ENCODE results near the gene MRPS15.

The MRPS15 gene

GRCh38 chr1:36446746-36447145, 17.4 kb downstream of the MRPS15 start:
- H3K4me1 ChIP-seq (ENCODE audit: control extremely low read depth in 1 of 4, control insufficient read depth in 4 of 4, insufficient read depth in 4 of 4, low read length in 3 of 4): peaks cover 0 to 38% (median 24%) of the 10 kb centered on the region in 4 experiments
- peak in 2 of 3 donors; percentile 11 to 14 for DNase-seq
- CTCF ChIA-PET: interaction anchor here (0.8 to 2.0 kb wide), 5 partner anchors 12 to 69 kb away, joined by 3 to 8 read pairs (median 6); no protein-coding TSS in a partner anchor
- H3K36me3 ChIP-seq (ENCODE audit: control insufficient read depth in 4 of 4, insufficient read depth in 4 of 4, low read length in 3 of 4): no peaks in the 10 kb centered on the region
- peak overlapping the region in 2 of 7 experiments; percentile 22 to 55 for H3K4me3 ChIP-seq (ENCODE audit: control insufficient read depth in 1 of 7, extremely low read depth in 1 of 7, insufficient read depth in 4 of 7, low read depth in 2 of 7, low read length in 6 of 7)
- H3K27me3 ChIP-seq (replicated peaks in 2 of 5; ENCODE audit: control insufficient read depth in 4 of 5, insufficient read depth in 5 of 5, low read length in 4 of 5): no peaks in the 10 kb centered on the region
- POLR2A ChIA-PET: no interaction called here
- no peaks in the 10 kb centered on the region for H3K9me3 ChIP-seq (ENCODE audit: control extremely low read depth in 1 of 5, control insufficient read depth in 4 of 5, insufficient read depth in 2 of 5, low read depth in 1 of 5, low read length in 4 of 5)
- no CpG with 5 or more reads among the region's 5 CpGs for WGBS (ENCODE audit: insufficient coverage)
- no peak overlapping the region for H3K27ac ChIP-seq (ENCODE audit: insufficient read depth in 1 of 2, low read depth in 1 of 2, low read length in 2 of 2, poor library complexity in 1 of 2, severe bottlenecking in 2 of 2)

- 47% methylated on average over 5 of the region's 8 CpGs for WGBS (ENCODE audit: insufficient coverage)
- Histone ChIP-seq H3K27me3 (replicated peaks in 2 of 5; ENCODE audit: control insufficient read depth in 4 of 5, insufficient read depth in 5 of 5, low read length in 4 of 5) (no peaks in the 10 kb centered on the region), H3K4me3 (ENCODE audit: control insufficient read depth in 1 of 7, extremely low read depth in 1 of 7, insufficient read depth in 4 of 7, low read depth in 2 of 7, low read length in 6 of 7) (peak overlapping the region in 2 of 7 experiments; percentile 22 to 55), H3K9me3 (ENCODE audit: control extremely low read depth in 1 of 5, control insufficient read depth in 4 of 5, insufficient read depth in 2 of 5, low read depth in 1 of 5, low read length in 4 of 5) (no peaks in the 10 kb centered on the region), H3K27ac (ENCODE audit: insufficient read depth in 1 of 2, low read depth in 1 of 2, low read length in 2 of 2, poor library complexity in 1 of 2, severe bottlenecking in 2 of 2) (no peak overlapping the region), H3K36me3 (ENCODE audit: control insufficient read depth in 4 of 4, insufficient read depth in 4 of 4, low read length in 3 of 4) (no peaks in the 10 kb centered on the region), H3K4me1 (ENCODE audit: control extremely low read depth in 1 of 4, control insufficient read depth in 4 of 4, insufficient read depth in 4 of 4, low read length in 3 of 4) (peaks cover 0 to 38% (median 24%) of the 10 kb centered on the region in 4 experiments)
- ChIA-PET POLR2A (no interaction called here), CTCF (interaction anchor here (0.8 to 2.0 kb wide), 4 partner anchors 11 to 70 kb away, joined by 3 to 8 read pairs (median 6); no protein-coding TSS in a partner anchor)
- DNase-seq: peak; percentile 38 to 49 (median 44)
These were observed 17.9 kb downstream of the MRPS15 start for GRCh38 chr1:36446271-36446670.

- DNase-seq: no peak
- Histone ChIP-seq H3K36me3 (ENCODE audit: control insufficient read depth in 4 of 4, insufficient read depth in 4 of 4, low read length in 3 of 4) (no peaks in the 10 kb centered on the region), H3K9me3 (ENCODE audit: control extremely low read depth in 1 of 5, control insufficient read depth in 4 of 5, insufficient read depth in 2 of 5, low read depth in 1 of 5, low read length in 4 of 5) (no peaks in the 10 kb centered on the region), H3K4me3 (ENCODE audit: control insufficient read depth in 1 of 7, extremely low read depth in 1 of 7, insufficient read depth in 4 of 7, low read depth in 2 of 7, low read length in 6 of 7) (no peak overlapping the region), H3K27ac (ENCODE audit: insufficient read depth in 1 of 2, low read depth in 1 of 2, low read length in 2 of 2, poor library complexity in 1 of 2, severe bottlenecking in 2 of 2) (no peak overlapping the region), H3K4me1 (ENCODE audit: control extremely low read depth in 1 of 4, control insufficient read depth in 4 of 4, insufficient read depth in 4 of 4, low read length in 3 of 4) (peaks cover 0 to 16% (median 10%) of the 10 kb centered on the region in 4 experiments), H3K27me3 (replicated peaks in 2 of 5; ENCODE audit: control insufficient read depth in 4 of 5, insufficient read depth in 5 of 5, low read length in 4 of 5) (no peaks in the 10 kb centered on the region)
- 100% methylated on average over 2 of the region's 2 CpGs for WGBS (ENCODE audit: insufficient coverage)
- ChIA-PET CTCF (interaction anchor here (1.1 to 1.3 kb wide), 2 partner anchors 19 to 72 kb away, joined by 3 to 6 read pairs; no protein-coding TSS in a partner anchor), POLR2A (no interaction called here)
These were observed 20.9 kb downstream of the MRPS15 start for GRCh38 chr1:36443297-36443696.

- Histone ChIP-seq H3K27me3 (replicated peaks in 2 of 5; ENCODE audit: control insufficient read depth in 4 of 5, insufficient read depth in 5 of 5, low read length in 4 of 5) (no peaks in the 10 kb centered on the region), H3K9me3 (ENCODE audit: control extremely low read depth in 1 of 5, control insufficient read depth in 4 of 5, insufficient read depth in 2 of 5, low read depth in 1 of 5, low read length in 4 of 5) (no peaks in the 10 kb centered on the region), H3K27ac (ENCODE audit: insufficient read depth in 1 of 2, low read depth in 1 of 2, low read length in 2 of 2, poor library complexity in 1 of 2, severe bottlenecking in 2 of 2) (no peak overlapping the region), H3K36me3 (ENCODE audit: control insufficient read depth in 4 of 4, insufficient read depth in 4 of 4, low read length in 3 of 4) (no peaks in the 10 kb centered on the region), H3K4me3 (ENCODE audit: control insufficient read depth in 1 of 7, extremely low read depth in 1 of 7, insufficient read depth in 4 of 7, low read depth in 2 of 7, low read length in 6 of 7) (no peak overlapping the region), H3K4me1 (ENCODE audit: control extremely low read depth in 1 of 4, control insufficient read depth in 4 of 4, insufficient read depth in 4 of 4, low read length in 3 of 4) (peaks cover 0 to 12% (median 10%) of the 10 kb centered on the region in 4 experiments)
- DNase-seq: no peak
- POLR2A ChIA-PET: interaction anchor here (0.6 kb wide), 1 partner anchor 17 kb away, joined by 3 read pairs; no protein-coding TSS in a partner anchor
- CTCF ChIA-PET: no interaction called here
- 100% methylated on average over 2 of the region's 3 CpGs for WGBS (ENCODE audit: insufficient coverage)
These were observed 21.8 kb downstream of the MRPS15 start for GRCh38 chr1:36442337-36442736.

GRCh38 chr1:36440646-36441045, 23.5 kb downstream of the MRPS15 start:
- Histone ChIP-seq H3K4me3 (ENCODE audit: control insufficient read depth in 1 of 7, extremely low read depth in 1 of 7, insufficient read depth in 4 of 7, low read depth in 2 of 7, low read length in 6 of 7) (no peak overlapping the region), H3K27ac (ENCODE audit: insufficient read depth in 1 of 2, low read depth in 1 of 2, low read length in 2 of 2, poor library complexity in 1 of 2, severe bottlenecking in 2 of 2) (no peak overlapping the region), H3K27me3 (replicated peaks in 2 of 5; ENCODE audit: control insufficient read depth in 4 of 5, insufficient read depth in 5 of 5, low read length in 4 of 5) (no peaks in the 10 kb centered on the region), H3K4me1 (ENCODE audit: control extremely low read depth in 1 of 4, control insufficient read depth in 4 of 4, insufficient read depth in 4 of 4, low read length in 3 of 4) (no peaks in the 10 kb centered on the region), H3K36me3 (ENCODE audit: control insufficient read depth in 4 of 4, insufficient read depth in 4 of 4, low read length in 3 of 4) (no peaks in the 10 kb centered on the region), H3K9me3 (ENCODE audit: control extremely low read depth in 1 of 5, control insufficient read depth in 4 of 5, insufficient read depth in 2 of 5, low read depth in 1 of 5, low read length in 4 of 5) (no peaks in the 10 kb centered on the region)
- DNase-seq: no peak
- WGBS (ENCODE audit: insufficient coverage): 95% methylated on average over 3 of the region's 3 CpGs
- ChIA-PET CTCF (no interaction called here), POLR2A (no interaction called here)

GRCh38 chr1:36440044-36440443, 24.1 kb downstream of the MRPS15 start:
- Histone ChIP-seq H3K4me1 (ENCODE audit: control extremely low read depth in 1 of 4, control insufficient read depth in 4 of 4, insufficient read depth in 4 of 4, low read length in 3 of 4) (no peaks in the 10 kb centered on the region), H3K27ac (ENCODE audit: insufficient read depth in 1 of 2, low read depth in 1 of 2, low read length in 2 of 2, poor library complexity in 1 of 2, severe bottlenecking in 2 of 2) (no peak overlapping the region), H3K4me3 (ENCODE audit: control insufficient read depth in 1 of 7, extremely low read depth in 1 of 7, insufficient read depth in 4 of 7, low read depth in 2 of 7, low read length in 6 of 7) (no peak overlapping the region), H3K36me3 (ENCODE audit: control insufficient read depth in 4 of 4, insufficient read depth in 4 of 4, low read length in 3 of 4) (no peaks in the 10 kb centered on the region), H3K27me3 (replicated peaks in 2 of 5; ENCODE audit: control insufficient read depth in 4 of 5, insufficient read depth in 5 of 5, low read length in 4 of 5) (no peaks in the 10 kb centered on the region), H3K9me3 (ENCODE audit: control extremely low read depth in 1 of 5, control insufficient read depth in 4 of 5, insufficient read depth in 2 of 5, low read depth in 1 of 5, low read length in 4 of 5) (no peaks in the 10 kb centered on the region)
- WGBS (ENCODE audit: insufficient coverage): 80% methylated on average over 3 of the region's 3 CpGs
- CTCF ChIA-PET: no interaction called here
- DNase-seq: no peak
- POLR2A ChIA-PET: no interaction called here

- Histone ChIP-seq H3K27ac (ENCODE audit: insufficient read depth in 1 of 2, low read depth in 1 of 2, low read length in 2 of 2, poor library complexity in 1 of 2, severe bottlenecking in 2 of 2) (no peak overlapping the region), H3K4me3 (ENCODE audit: control insufficient read depth in 1 of 7, extremely low read depth in 1 of 7, insufficient read depth in 4 of 7, low read depth in 2 of 7, low read length in 6 of 7) (no peak overlapping the region), H3K36me3 (ENCODE audit: control insufficient read depth in 4 of 4, insufficient read depth in 4 of 4, low read length in 3 of 4) (no peaks in the 10 kb centered on the region), H3K27me3 (replicated peaks in 2 of 5; ENCODE audit: control insufficient read depth in 4 of 5, insufficient read depth in 5 of 5, low read length in 4 of 5) (no peaks in the 10 kb centered on the region), H3K9me3 (ENCODE audit: control extremely low read depth in 1 of 5, control insufficient read depth in 4 of 5, insufficient read depth in 2 of 5, low read depth in 1 of 5, low read length in 4 of 5) (no peaks in the 10 kb centered on the region), H3K4me1 (ENCODE audit: control extremely low read depth in 1 of 4, control insufficient read depth in 4 of 4, insufficient read depth in 4 of 4, low read length in 3 of 4) (no peaks in the 10 kb centered on the region)
- ChIA-PET CTCF (interaction anchor here (0.5 to 1.7 kb wide), 3 partner anchors 17 to 96 kb away, joined by 3 to 5 read pairs (median 3); no protein-coding TSS in a partner anchor), POLR2A (no interaction called here)
- 93% methylated on average over 3 of the region's 4 CpGs for WGBS (ENCODE audit: insufficient coverage)
- no peak for DNase-seq
These were observed 25.5 kb downstream of the MRPS15 start for GRCh38 chr1:36438715-36439114.
